ENCODE data around the gene CLSTN2.
"Not testable (repeated sequence)": the region's sequence is repeated elsewhere in the genome, so short reads cannot be mapped to it uniquely, and the experiment has no call there.

The CLSTN2 gene

DNA sequence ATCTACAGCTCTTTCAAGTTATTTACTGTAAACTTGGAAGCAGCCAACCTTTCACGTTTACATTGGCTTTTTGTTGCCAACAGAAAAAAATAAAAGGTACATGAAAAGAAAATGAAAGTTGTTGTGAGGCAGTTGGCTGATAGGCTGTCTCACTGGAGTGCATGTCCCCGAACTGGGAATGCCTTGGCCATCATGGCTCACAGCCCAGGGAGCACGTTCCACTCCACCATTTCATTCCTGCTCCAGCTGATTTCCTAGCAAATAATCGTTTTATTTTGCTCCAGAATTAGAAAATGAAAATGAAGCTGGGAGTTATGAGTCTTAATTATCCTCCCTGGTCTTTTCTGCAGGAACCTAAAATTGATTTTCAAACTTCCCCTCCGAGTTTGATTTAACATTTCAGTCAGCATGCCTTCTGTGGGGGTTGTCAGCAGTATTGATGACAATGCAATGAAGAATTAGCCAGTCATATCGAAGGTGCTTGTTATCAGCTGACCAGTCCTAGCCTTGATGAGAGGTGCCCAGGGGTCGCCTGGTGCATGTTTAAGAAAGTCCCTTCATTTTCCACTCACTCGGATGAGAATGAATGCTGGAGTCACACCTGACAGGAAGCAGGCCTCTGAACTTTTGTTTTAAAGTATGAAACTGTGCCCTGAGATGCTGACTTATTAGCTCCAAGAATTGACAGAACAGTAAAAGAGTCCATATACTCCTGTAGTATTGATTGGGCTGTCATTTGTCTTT is 449.2 kb downstream of the CLSTN2 start:
- DNase-seq (ENCODE audit: low spot score): no peak

- DNase-seq (ENCODE audit: low spot score): peak; percentile 20
These were observed 449.9 kb downstream of the CLSTN2 start for GRCh38 chr3:140384876-140385275.

GRCh38 chr3:140386357-140387100 is 451.5 kb downstream of the CLSTN2 start:
- DNase-seq (ENCODE audit: low spot score): no peak

GRCh38 chr3:140387244-140387643 is 452.3 kb downstream of the CLSTN2 start:
- DNase-seq (ENCODE audit: low spot score): no peak

- no peak for DNase-seq (ENCODE audit: low spot score)
These were observed 453.4 kb downstream of the CLSTN2 start for GRCh38 chr3:140388202-140388922.

- DNase-seq (ENCODE audit: low spot score): no peak
These were observed 456.1 kb downstream of the CLSTN2 start for GRCh38 chr3:140391061-140391460.

DNA sequence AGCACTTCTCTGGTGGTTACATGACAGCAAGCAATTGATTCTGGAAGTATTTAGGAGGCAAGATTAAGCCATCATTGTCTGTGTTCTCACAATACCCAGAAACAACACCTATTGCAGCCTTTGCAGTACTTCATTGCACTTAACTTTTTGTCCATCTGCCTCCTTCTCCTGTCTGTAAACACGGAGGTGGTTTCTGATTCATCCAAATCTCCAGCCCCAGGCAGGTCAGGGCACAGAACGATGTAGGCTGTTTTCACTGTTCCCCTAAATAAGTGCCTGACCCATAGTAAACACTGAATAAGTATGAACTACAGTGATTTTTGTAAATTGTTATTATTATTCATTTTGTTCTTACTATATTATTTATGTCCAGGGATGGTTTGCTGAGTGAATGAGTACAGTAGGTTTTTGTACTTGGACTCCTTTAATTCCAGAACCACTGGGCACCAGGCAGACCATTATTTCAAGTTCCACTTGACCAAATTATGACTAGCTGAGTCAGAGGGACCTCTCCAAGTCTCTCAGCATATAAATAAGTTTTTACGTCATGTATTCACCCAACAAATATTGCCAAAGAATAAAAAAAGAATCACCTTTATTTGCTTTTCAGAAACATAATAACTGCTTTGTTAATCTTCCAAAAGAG is 459.6 kb downstream of the CLSTN2 start:
- peak; percentile 37 for DNase-seq (ENCODE audit: low spot score)

DNA sequence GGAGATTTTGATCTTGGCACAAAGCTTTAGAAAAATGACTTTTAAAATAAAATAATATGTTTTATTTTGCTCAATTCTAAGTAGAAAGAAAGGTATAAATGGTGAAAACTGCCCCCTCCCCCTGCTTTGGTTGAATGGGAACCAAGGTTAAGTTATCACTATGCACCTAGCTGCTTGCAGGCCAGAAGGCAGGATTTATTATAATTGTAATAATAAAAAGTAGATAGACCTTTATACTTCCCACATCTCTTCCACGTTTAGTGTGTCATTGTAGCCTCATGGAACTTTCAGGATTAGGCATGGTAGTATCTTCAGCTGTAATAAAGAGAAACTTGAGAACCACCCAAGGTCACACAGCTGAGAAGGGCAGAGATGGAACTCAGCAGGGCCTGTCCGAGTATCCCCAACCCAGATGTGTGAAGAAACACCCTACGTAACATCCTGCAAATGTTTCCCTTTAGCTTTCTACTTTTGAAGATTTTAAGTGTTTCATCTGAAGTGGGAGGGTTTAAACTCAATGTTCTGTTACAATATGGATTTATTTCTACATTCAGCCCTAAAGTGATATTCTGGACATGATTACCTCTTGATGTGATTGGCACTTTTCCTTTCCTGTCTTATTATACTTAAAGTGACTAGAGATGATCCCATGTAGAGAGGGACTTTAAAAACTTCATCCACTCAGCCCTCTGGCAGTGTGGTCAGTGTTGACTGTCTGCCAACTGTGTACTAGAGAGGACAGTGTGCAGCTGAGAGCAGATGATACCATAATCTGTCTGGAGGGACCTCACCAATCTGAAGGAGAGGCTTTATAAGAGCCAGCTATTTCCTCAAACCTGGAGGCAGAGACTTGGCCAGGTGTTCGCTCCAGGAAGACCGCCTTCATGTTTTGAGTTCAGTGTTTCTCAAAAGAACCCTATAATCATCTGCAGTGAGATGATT is 460.4 kb downstream of the CLSTN2 start:
- no peak for DNase-seq (ENCODE audit: low spot score)

DNA sequence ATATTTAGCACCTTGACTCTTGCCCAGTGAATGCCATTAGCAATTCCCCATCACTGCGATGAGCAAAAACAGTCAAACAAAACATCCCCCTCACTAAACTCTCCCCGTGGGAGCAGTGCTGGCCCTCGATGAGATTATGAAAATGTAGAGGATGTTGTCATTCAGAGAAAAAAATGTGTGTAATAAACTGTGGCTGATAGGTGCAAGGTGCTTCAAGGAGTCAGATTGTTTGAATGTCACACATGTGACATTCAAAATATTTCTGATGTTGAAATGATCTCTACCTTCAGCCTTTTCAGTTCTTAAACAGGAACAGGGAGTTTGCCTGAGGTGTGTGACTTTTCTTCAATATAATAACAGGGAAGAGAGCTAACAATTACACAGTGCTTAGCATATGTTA is 461.1 kb downstream of the CLSTN2 start:
- no peak for DNase-seq (ENCODE audit: low spot score)

DNA sequence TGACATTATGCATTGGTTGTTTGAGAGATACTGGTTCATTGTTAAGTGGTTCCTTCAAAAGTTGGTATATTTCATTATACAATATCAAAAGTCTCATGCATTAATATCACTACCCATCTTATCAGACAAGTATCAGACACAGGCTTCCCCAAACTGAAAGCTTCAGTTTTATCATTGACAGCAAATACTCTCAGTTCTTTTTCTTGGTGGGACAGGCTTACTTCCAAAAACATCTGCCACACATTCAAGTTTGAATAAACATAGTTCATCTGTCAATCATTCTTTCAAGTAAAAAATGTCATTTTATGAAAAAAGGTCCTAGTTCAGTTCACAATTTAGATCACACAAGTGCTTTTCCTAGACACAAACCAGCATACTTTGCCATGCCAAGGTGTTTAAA is 462.9 kb downstream of the CLSTN2 start:
- DNase-seq (ENCODE audit: low spot score): no peak

GRCh38 chr3:140398387-140398786 is 463.4 kb downstream of the CLSTN2 start:
- no peak for DNase-seq (ENCODE audit: low spot score)

GRCh38 chr3:140399871-140400270 is 464.9 kb downstream of the CLSTN2 start:
- DNase-seq (ENCODE audit: low spot score): no peak

DNA sequence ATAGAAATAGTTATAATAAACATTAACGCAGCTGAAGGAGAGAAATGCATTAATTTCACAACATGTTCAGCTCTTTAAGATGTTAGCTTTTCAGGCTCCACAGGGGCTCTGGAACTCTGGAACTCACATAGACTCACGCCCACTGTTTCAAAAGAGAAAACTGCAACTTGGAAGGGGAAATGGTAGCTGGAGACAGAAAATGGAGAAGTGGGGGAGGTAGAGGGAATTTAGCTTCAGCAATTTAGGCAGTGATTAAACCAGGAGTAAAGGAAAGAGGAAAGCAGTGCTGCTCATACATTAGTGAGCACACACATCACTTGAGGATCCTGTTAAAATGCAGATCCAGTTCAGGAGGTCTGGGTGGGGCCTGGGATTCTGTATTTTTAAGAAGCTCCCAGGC is 468.1 kb downstream of the CLSTN2 start:
- DNase-seq (ENCODE audit: low spot score): no peak

- DNase-seq (ENCODE audit: low spot score): no peak
These were observed 468.6 kb downstream of the CLSTN2 start for GRCh38 chr3:140403608-140404007.

DNA sequence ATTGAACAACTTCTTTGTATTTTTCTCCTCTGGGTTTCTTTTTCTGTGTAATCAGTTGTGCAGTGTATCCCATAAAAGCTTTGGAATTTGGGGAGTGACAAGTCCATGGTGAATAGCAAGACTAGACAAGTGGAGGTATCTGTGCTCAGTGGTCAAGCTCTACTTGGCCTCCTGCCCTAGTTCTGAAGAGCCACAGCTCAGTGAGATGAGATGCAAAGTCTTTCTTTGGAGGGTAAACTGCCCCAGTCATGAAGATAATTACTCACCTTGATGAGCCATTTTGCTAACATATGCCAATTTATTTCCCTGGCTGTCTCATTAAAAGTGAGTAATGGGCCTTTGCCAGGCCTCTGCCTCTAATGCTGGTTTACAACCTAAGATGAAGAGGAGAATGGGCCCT is 471.7 kb downstream of the CLSTN2 start:
- DNase-seq (ENCODE audit: low spot score): peak; percentile 28

- DNase-seq (ENCODE audit: low spot score): no peak
These were observed 473.3 kb downstream of the CLSTN2 start for GRCh38 chr3:140408252-140408651.

DNA sequence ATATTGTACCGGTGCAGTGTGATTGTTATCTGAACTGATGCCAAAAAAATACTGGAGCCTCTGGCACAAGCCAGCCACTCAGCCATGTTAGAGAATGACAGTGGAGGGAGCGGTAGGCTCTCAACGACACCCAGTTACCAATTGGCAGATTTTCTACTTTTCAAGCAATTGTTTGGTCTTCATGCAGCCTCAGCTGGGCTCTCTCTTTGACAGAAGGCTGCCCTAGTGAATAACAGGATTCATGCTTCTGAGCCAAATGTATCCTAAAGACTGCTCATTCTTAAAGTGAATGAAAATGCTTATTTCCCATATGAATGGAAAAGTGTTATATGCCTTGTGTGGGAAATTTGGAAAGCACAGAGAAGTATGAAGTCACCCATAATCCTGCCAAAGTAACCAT is 481.7 kb downstream of the CLSTN2 start:
- no peak for DNase-seq (ENCODE audit: low spot score)

DNA sequence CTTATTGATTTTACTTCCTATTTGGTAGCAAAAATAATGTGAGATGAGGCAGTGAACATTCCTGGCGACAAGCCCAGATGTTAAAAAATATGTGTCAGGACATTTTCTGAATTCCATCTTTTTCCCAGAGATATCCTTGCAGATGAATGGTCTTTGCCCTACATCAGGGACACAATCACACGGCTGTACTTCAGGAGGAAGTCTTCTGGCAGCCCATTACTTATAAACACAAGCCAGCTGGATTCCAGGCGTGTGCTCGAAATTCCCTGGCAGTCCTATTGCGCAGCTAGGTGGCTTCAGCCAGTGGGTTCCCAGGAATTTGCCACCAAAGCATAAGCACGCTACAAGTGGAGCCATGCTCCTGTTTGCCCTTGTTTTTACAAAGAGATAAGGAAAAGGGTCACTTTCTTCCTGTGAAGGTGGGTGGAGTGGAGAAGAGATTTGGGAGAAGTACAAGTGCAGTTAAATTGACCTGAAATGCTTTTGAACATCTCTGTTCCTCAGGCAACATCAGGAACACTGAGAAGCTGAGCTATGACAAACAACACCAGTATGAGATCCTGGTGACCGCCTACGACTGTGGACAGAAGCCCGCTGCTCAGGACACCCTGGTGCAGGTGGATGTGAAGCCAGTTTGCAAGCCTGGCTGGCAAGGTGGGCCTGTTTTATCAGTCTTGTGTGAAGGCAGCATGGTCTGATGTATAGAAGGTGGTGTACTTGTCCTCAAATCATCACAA is 485.8 kb downstream of the CLSTN2 start:
- DNase-seq (ENCODE audit: low spot score): peak; percentile 59

DNA sequence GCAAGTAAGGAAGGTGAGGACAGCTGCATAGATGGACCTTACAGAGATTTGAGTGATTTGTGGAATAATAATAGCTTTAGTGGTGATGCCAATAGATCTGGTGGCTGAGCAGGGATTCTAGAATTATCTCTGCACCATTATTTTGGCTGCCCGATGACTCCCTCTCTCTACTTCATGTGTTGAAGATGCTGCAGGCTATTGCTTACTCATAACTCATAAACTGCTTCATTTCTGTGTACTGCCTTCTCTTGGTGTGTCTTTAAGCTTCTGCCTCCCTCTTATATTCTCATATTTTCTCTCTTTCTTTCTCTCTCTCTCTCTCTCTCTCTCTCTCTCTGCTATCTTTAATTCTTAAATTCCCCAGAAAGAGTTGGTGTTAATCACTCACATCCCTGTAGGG is 486.9 kb downstream of the CLSTN2 start:
- DNase-seq (ENCODE audit: low spot score): no peak

DNA sequence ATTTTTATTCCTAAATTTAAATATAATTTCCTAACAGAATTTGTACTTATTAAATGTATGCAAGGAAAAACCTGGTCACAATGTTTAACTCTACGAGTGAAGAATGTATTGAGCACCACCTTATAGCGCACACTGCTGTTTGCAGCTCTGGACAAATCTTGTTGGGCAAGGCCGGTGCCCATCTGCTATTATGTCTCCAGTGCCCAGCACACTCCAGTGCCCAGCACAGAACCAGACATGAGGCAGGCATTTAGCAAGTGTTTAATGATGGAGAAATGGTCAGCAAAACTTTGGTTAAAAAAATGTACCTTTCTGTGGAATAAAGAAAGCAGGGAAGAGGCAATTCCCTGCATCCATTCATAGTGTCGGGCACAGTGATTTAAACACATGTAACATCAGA is 488.2 kb downstream of the CLSTN2 start:
- no peak for DNase-seq (ENCODE audit: low spot score)

GRCh38 chr3:140423574-140423973 is 488.6 kb downstream of the CLSTN2 start:
- not testable (repeated sequence) for DNase-seq (ENCODE audit: low spot score)

Data from kidney tubule cell (primary cell).